Astrocyte (in vitro differentiated cells and primary cell): ENCODE results near the gene RECK. TPM values are rescaled to one million over a fixed set of nuclear protein-coding genes. Genes with fewer than 3 reads are reported as not detected.
A peak's percentile ranks its signal among the peaks of the same experiment; 100 is the strongest.

Source experiments
- DNase-seq: peaks from one replicate; pipeline ENCODE4 v3.0.0-alpha.2; 2010; ENCODE audit warnings: low read depth
- FAIRE-seq: peaks from 2 replicates; lab custom pipeline; 2011; peaks lifted over from hg19 to GRCh38; lab: Jason Lieb, UNC
- H2AFZ ChIP-seq: 2 replicates; pipeline ENCODE4 v1.6.0; 2012; ENCODE audit warnings: low read depth, low read length, inconsistent platforms
- H3K27ac ChIP-seq: 2 replicates; pipeline ENCODE4 v1.5.1; 2011; ENCODE audit warnings: low read depth, low read length, inconsistent platforms
- H3K27me3 ChIP-seq: 2 replicates; pipeline ENCODE4 v1.6.0; 2011; ENCODE audit warnings: low read length, inconsistent platforms; ENCODE audit not compliant: insufficient read depth
- H3K36me3 ChIP-seq: 2 replicates; pipeline ENCODE4 v1.5.1; 2011; ENCODE audit warnings: low read length, inconsistent platforms; ENCODE audit not compliant: insufficient read depth
- H3K4me1 ChIP-seq: 2 replicates; pipeline ENCODE4 v1.5.1; 2011; ENCODE audit warnings: low read length, inconsistent platforms; ENCODE audit not compliant: insufficient read depth
- H3K4me2 ChIP-seq: 2 replicates; pipeline ENCODE4 v1.6.0; 2012; ENCODE audit warnings: low read length, inconsistent platforms
- H3K4me3 ChIP-seq: 2 replicates; pipeline ENCODE4 v1.5.1; 2011; ENCODE audit warnings: low read depth, mild to moderate bottlenecking, low read length, inconsistent platforms; ENCODE audit not compliant: insufficient read depth
- H3K79me2 ChIP-seq: 2 replicates; pipeline ENCODE4 v1.6.0; 2012; ENCODE audit warnings: mild to moderate bottlenecking, low read length, inconsistent platforms; ENCODE audit not compliant: insufficient read depth
- H3K9ac ChIP-seq: 2 replicates; pipeline ENCODE4 v1.6.0; 2012; ENCODE audit warnings: mild to moderate bottlenecking, low read length, inconsistent platforms
- H3K9me3 ChIP-seq: 2 replicates; pipeline ENCODE4 v1.5.1; 2012; ENCODE audit warnings: low read depth, mild to moderate bottlenecking, low read length, inconsistent platforms; ENCODE audit not compliant: insufficient read depth
- H4K20me1 ChIP-seq: 2 replicates; pipeline ENCODE4 v1.6.0; 2012; ENCODE audit warnings: low read length, inconsistent platforms; ENCODE audit not compliant: insufficient read depth
- H3K27ac Mint-ChIP-seq: one replicate; pipeline ENCODE4 v1.8.0; 2021; ENCODE audit warnings: mild to moderate bottlenecking, mixed read lengths; ENCODE audit not compliant: unreplicated experiment
- H3K27me3 Mint-ChIP-seq: one replicate; pipeline ENCODE4 v1.8.0; 2021; ENCODE audit warnings: low read depth, mixed read lengths; ENCODE audit not compliant: unreplicated experiment
- H3K36me3 Mint-ChIP-seq: one replicate; pipeline ENCODE4 v1.8.0; 2021; ENCODE audit warnings: low read depth, mixed read lengths; ENCODE audit not compliant: unreplicated experiment
- H3K4me1 Mint-ChIP-seq: one replicate; pipeline ENCODE4 v1.8.0; 2021; ENCODE audit warnings: low read depth, mixed read lengths; ENCODE audit not compliant: unreplicated experiment
- H3K4me3 Mint-ChIP-seq: one replicate; pipeline ENCODE4 v1.8.0; 2021; ENCODE audit warnings: mild to moderate bottlenecking, moderate library complexity, mixed read lengths; ENCODE audit not compliant: unreplicated experiment
- H3K9me3 Mint-ChIP-seq: one replicate; pipeline ENCODE4 v1.8.0; 2021; ENCODE audit warnings: mild to moderate bottlenecking, mixed read lengths; ENCODE audit not compliant: unreplicated experiment
- CTCF ChIP-seq: IDR thresholded peaks from 2 replicates; pipeline ENCODE4 v1.5.1; 2011; ENCODE audit warnings: low read depth, mild to moderate bottlenecking, inconsistent platforms, low read length, moderate library complexity; ENCODE audit not compliant: insufficient read depth
- EZH2 ChIP-seq: IDR thresholded peaks from 2 replicates; pipeline ENCODE4 v1.6.1; 2012; ENCODE audit warnings: mild to moderate bottlenecking, low read length, inconsistent platforms; ENCODE audit not compliant: insufficient read depth
- total RNA-seq: library from RNA; stranded (reverse); gene quantifications from 2 replicates; pipeline ENCODE4 v1.2.1, GENCODE V29; 2021

Gene RECK
- total RNA-seq, 1 donor from 2014 or later, result 21.6 TPM

GRCh38 chr9:36144309-36145232 lies 107.9 kb downstream of the RECK start:
- no peaks in the 10 kb centered on the region for H3K36me3 ChIP-seq
- peaks cover 49% of the 10 kb centered on the region for H3K79me2 ChIP-seq

GRCh38 chr9:36145970-36146369 lies 109.3 kb downstream of the RECK start:
- Histone ChIP-seq H3K4me2 (no peak overlapping the region), H4K20me1 (peaks cover 49% of the 10 kb centered on the region), H3K27me3 (no peaks in the 10 kb centered on the region), H2AFZ (no peak overlapping the region), H3K79me2 (peaks cover 35% of the 10 kb centered on the region), H3K36me3 (no peaks in the 10 kb centered on the region), H3K4me1 (peaks cover 32% of the 10 kb centered on the region), H3K4me3 (no peak overlapping the region), H3K9me3 (no peaks in the 10 kb centered on the region), H3K27ac (no peak overlapping the region), H3K9ac (no peak overlapping the region)
- Mint-ChIP-seq H3K4me1 (peaks cover 67% of the 10 kb centered on the region), H3K9me3 (peaks cover 13% of the 10 kb centered on the region), H3K4me3 (no peak overlapping the region), H3K27me3 (no peaks in the 10 kb centered on the region), H3K36me3 (peaks cover 52% of the 10 kb centered on the region), H3K27ac (no peak overlapping the region)
- DNase-seq, result no peak
- TF ChIP-seq CTCF (no peak), EZH2 (no peak)
- FAIRE-seq, result no peak

More at GRCh38 chr9:36144309-36145232, 107.9 kb downstream of the RECK start:
- Histone ChIP-seq H2AFZ (no peak overlapping the region), H3K4me1 (peaks cover 22% of the 10 kb centered on the region), H3K9ac (no peak overlapping the region), H3K27ac (no peak overlapping the region), H3K9me3 (no peaks in the 10 kb centered on the region), H3K4me3 (no peak overlapping the region), H3K4me2 (no peak overlapping the region), H4K20me1 (peaks cover 63% of the 10 kb centered on the region), H3K27me3 (no peaks in the 10 kb centered on the region)
- no peak overlapping the region for H3K27ac Mint-ChIP-seq
- no peak for DNase-seq
- peaks cover 48% of the 10 kb centered on the region for H3K36me3 Mint-ChIP-seq
- FAIRE-seq, result no peak
- H3K4me3 Mint-ChIP-seq, result no peak overlapping the region
- H3K9me3 Mint-ChIP-seq, result peaks cover 13% of the 10 kb centered on the region
- peaks cover 65% of the 10 kb centered on the region for H3K4me1 Mint-ChIP-seq
- H3K27me3 Mint-ChIP-seq, result no peaks in the 10 kb centered on the region
- TF ChIP-seq EZH2, result no peak
- TF ChIP-seq CTCF, result no peak

DNA sequence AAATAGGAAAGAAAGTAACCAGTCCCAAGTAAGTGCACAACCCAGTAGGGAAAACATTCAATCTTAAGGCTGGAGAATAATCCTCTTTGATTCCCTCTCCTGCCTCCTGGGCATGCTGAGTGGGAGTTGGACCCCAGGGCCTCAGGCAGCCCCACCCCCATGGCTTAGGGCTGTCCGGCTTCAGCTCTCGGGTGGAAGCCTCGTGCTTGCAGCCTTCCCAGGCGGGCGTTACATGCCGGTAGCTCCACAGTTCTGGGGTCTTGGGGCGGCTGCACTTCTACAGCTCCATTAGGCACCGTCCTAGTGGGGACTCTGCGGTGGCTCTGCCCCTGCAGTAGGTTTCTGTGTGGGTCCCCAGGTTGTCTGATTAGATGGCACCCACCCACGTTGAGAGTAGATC lies 109.9 kb downstream of the RECK start:
- Mint-ChIP-seq H3K36me3 (peaks cover 51% of the 10 kb centered on the region), H3K9me3 (peaks cover 13% of the 10 kb centered on the region), H3K4me3 (peak overlapping the region; percentile 73), H3K27me3 (no peaks in the 10 kb centered on the region), H3K4me1 (peaks cover 65% of the 10 kb centered on the region), H3K27ac (peak overlapping the region; percentile 41)
- Histone ChIP-seq H3K9me3 (no peaks in the 10 kb centered on the region), H3K27me3 (no peaks in the 10 kb centered on the region), H3K4me1 (peaks cover 35% of the 10 kb centered on the region), H3K36me3 (no peaks in the 10 kb centered on the region), H3K4me2 (no peak overlapping the region), H2AFZ (no peak overlapping the region), H3K79me2 (peaks cover 33% of the 10 kb centered on the region), H3K4me3 (no peak overlapping the region), H3K9ac (no peak overlapping the region), H3K27ac (no peak overlapping the region), H4K20me1 (peaks cover 42% of the 10 kb centered on the region)
- FAIRE-seq, result no peak
- no peak for DNase-seq
- TF ChIP-seq EZH2, result no peak
- TF ChIP-seq CTCF, result no peak
